ENCODE measurements around the gene DERL2. TPM values are rescaled to one million over a fixed set of nuclear protein-coding genes. Genes with fewer than 3 reads are reported as not detected.

Gene DERL2
- total RNA-seq, 2 experiments from 2014 or later = 40.7 to 46.4 TPM

DNA sequence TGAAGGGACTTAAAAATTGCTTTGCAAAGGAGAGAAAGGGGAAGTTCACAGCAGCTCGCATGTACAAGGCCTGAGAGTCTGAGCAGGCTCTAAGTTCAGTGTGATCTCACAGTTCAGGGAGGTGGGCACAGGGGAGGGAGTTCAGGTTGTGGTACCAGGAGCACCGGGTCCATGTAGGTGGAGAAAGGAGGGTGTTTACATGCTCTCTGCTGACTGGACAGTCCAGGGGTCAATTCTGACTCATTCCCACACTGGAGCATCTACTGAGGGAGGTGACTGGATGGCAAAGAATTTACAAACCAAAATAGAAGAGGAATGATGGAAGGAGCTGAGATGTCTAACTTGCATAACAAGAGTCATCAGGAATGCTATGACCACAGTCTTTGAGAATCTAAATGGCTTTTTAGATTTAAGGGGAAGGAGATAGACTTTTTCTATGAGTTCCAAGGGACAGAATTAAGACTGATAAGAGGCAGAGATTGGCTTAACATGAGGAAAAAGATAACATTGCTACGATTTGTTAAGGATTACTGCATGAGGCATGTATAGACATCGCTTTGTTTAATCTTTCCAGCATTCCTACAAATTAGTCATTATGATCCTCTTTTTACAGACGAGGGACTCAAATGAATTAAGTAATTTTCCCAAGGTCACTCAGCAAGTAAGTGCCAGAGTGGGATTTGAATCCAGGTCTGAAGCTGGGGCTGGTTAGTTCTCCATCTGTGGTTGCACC, 30.2 kb upstream of the DERL2 start:
- H3K27ac Mint-ChIP-seq = no peak overlapping the region
- no peaks in the 10 kb centered on the region for H3K27me3 Mint-ChIP-seq (ENCODE audit: low read depth)

DNA sequence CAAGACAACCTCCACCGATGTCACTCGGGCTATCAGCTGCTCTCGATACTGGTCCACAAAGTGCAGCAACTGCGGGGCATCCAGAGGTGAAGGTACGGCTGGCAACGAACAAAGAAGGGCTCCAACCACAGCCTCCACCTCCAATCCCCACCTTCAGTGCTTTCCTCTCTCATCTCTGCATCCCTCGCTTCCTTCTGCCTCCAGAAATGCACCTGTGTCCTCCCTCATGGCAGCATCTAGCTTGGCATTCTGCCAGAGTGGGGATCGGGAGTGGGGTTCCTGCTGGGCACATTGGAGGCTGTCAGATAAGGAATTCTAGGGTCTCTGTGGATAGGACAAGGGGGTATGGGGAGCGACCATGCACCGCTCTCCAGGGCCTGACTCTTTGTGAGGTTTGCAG, 29.0 kb upstream of the DERL2 start:
- no peaks in the 10 kb centered on the region for H3K9me3 Mint-ChIP-seq
- CTCF ChIA-PET = interaction anchor here (0.6 to 1.1 kb wide), 2 partner anchors 9 to 1504 kb away, joined by 3 read pairs; no protein-coding TSS in a partner anchor
- no peak for DNase-seq
- H3K4me3 Mint-ChIP-seq = no peak overlapping the region
- no peak overlapping the region for H3K27ac Mint-ChIP-seq
- no peaks in the 10 kb centered on the region for H3K27me3 Mint-ChIP-seq (ENCODE audit: low read depth)
- intact Hi-C loops (cut with micrococcal nuclease) = no loop called here
- H3K36me3 Mint-ChIP-seq (ENCODE audit: low read depth) = peaks cover 32% of the 10 kb centered on the region
- peaks cover 24% of the 10 kb centered on the region for H3K4me1 Mint-ChIP-seq (ENCODE audit: low read depth)

More for the DNA sequence above, 30.2 kb upstream of the DERL2 start:
- peaks cover 24% of the 10 kb centered on the region for H3K4me1 Mint-ChIP-seq (ENCODE audit: low read depth)
- no peaks in the 10 kb centered on the region for H3K9me3 Mint-ChIP-seq
- no peak for DNase-seq
- intact Hi-C loops (cut with micrococcal nuclease) = no loop called here
- H3K4me3 Mint-ChIP-seq = no peak overlapping the region
- H3K36me3 Mint-ChIP-seq (ENCODE audit: low read depth) = peaks cover 36% of the 10 kb centered on the region
- CTCF ChIA-PET = interaction anchor here (1.1 kb wide), 2 partner anchors 11 to 13 kb away, joined by 3 read pairs; no protein-coding TSS in a partner anchor

DNA sequence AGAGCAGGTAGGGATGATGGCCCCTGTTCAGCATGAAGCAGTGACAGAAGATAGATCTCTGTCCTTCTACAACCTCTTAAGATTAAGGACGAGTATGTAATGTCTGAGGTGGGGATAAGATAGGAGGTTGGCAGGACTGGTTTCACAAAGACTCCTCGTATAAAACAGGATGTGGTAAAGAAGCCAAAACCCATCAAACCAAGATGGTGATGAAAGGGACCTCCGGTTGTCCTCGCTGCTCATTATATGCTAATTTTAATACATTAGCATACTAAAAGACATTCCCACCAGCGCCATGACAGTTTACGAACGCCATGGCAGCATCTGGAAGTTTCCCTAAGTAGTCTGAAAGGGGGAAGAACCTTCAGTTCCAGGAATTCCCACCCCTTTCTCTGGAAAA, 27.6 kb upstream of the DERL2 start:
- intact Hi-C loops (cut with micrococcal nuclease) = no loop called here
- H3K36me3 Mint-ChIP-seq (ENCODE audit: low read depth) = peaks cover 35% of the 10 kb centered on the region
- peak; percentile 14 for DNase-seq

DNA sequence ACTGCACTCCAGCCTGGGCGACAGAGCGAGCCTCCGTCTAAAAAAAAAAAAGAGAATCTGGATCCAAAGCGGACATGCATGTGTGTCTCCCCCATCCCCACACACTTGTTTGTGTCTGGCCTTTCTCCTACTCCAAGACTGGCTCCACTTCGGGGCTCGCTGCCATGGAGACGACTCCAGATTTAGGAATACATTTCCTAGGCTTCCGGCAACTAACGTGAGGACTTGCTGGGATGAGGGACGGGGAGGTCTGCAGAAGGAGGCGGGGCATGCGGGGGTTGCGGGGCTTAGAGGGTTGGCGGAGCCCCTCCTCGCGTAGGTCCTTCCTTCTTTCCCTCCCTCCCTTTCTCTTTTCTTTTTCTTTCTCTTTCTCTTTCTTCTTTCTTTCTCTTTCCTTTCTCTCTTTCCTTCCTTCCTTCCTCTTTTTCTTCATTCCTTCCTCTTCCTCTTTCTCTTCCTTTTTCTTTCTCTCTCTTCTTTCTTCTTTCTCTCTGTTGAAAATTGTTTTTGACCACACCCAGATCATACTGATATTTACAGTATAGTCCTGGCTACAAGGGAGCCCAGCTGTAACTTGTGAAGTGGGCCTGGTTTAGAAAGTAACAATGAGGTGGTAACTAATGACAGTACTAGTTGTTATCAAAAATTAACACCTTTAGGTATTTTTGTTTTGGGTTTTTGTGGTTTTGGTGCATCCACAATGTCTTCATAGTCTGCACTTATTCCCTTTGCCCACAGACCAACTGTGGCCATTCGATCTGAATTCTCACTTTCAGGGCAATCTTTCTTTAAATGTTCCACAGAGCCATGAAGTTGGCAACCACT, 25.6 kb upstream of the DERL2 start:
- Mint-ChIP-seq H3K4me3 (no peak overlapping the region), H3K36me3 (ENCODE audit: low read depth) (peaks cover 28% of the 10 kb centered on the region), H3K9me3 (no peaks in the 10 kb centered on the region), H3K27ac (no peak overlapping the region), H3K4me1 (ENCODE audit: low read depth) (peaks cover 24% of the 10 kb centered on the region), H3K27me3 (ENCODE audit: low read depth) (no peaks in the 10 kb centered on the region)
- no peak for DNase-seq
- CTCF ChIA-PET = no interaction called here
- intact Hi-C loops (cut with micrococcal nuclease) = no loop called here

More for the DNA sequence above, 27.6 kb upstream of the DERL2 start:
- CTCF ChIA-PET = no interaction called here
- Mint-ChIP-seq H3K4me3 (no peak overlapping the region), H3K4me1 (ENCODE audit: low read depth) (peaks cover 24% of the 10 kb centered on the region), H3K9me3 (no peaks in the 10 kb centered on the region), H3K27me3 (ENCODE audit: low read depth) (no peaks in the 10 kb centered on the region), H3K27ac (peak overlapping the region; percentile 32)

DNA sequence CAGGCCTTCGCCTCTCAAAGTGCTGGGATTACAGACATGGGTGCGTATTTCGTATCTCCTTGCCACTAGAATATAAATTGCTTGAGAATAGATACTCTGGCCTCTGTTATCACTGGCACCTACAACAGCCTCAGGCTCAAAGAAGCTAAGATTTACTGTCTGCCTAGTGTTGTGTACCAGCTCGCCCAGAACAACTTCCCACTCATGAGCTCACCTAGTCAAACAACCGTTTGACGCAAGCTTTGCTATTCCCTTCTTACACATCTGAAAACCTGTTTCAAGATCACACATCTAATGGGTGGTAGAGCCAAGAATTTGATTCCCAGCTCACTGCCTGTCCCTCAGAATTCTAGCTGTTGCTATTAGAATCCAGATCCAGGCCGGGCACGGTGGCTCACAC, 24.8 kb upstream of the DERL2 start:
- H3K9me3 Mint-ChIP-seq = no peaks in the 10 kb centered on the region
- H3K36me3 Mint-ChIP-seq (ENCODE audit: low read depth) = peaks cover 22% of the 10 kb centered on the region
- DNase-seq = no peak
- no peak overlapping the region for H3K4me3 Mint-ChIP-seq
- intact Hi-C loops (cut with micrococcal nuclease) = no loop called here
- peaks cover 24% of the 10 kb centered on the region for H3K4me1 Mint-ChIP-seq (ENCODE audit: low read depth)
- H3K27ac Mint-ChIP-seq = no peak overlapping the region
- CTCF ChIA-PET = no interaction called here
- no peaks in the 10 kb centered on the region for H3K27me3 Mint-ChIP-seq (ENCODE audit: low read depth)

DNA sequence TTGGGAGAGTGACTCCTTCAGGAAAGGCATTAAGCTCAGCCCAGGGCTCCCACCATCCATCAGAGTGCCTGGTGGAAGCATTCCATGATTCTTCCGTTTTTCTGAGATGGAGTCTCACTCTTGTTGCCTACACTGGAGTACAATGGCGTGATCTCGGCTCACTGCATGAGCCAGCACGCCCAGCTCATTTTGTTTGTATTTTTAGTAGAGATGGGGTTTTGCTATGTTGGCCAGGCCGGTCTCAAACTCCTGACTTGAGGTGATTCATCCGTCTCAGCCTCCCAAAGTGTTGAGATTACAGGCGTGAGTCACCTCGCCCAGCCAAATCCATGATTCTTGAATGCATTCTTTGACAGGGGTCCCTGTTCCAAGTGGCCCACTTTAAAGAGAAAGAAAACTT, 23.5 kb upstream of the DERL2 start:
- Mint-ChIP-seq H3K9me3 (no peaks in the 10 kb centered on the region), H3K4me3 (no peak overlapping the region), H3K4me1 (ENCODE audit: low read depth) (peaks cover 19% of the 10 kb centered on the region), H3K27ac (no peak overlapping the region), H3K27me3 (ENCODE audit: low read depth) (no peaks in the 10 kb centered on the region), H3K36me3 (ENCODE audit: low read depth) (peaks cover 12% of the 10 kb centered on the region)
- CTCF ChIA-PET = no interaction called here
- intact Hi-C loops (cut with micrococcal nuclease) = no loop called here
- no peak for DNase-seq

DNA sequence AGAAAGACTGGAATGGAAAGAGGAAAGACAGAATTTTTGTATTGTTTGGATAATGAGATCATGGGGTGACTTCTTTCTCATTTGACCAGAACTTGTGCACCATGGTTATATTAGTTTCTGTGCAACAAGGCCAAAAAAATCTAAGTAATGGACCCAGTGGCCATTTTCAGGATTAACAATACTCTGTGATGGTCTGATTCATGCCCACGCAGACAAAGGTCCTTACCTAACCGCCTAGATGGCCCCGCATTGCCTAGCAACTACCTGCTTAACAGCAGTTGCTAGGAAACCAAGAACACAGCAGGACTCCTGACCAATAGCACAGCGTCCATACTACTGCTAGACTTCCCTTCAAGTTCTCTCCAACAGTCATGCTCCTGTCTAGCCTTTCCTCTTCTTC, 22.8 kb upstream of the DERL2 start:
- Mint-ChIP-seq H3K27ac (no peak overlapping the region), H3K27me3 (ENCODE audit: low read depth) (no peaks in the 10 kb centered on the region), H3K9me3 (no peaks in the 10 kb centered on the region), H3K36me3 (ENCODE audit: low read depth) (peaks cover 9% of the 10 kb centered on the region), H3K4me1 (ENCODE audit: low read depth) (peaks cover 15% of the 10 kb centered on the region), H3K4me3 (no peak overlapping the region)
- CTCF ChIA-PET = no interaction called here
- no peak for DNase-seq
- intact Hi-C loops (cut with micrococcal nuclease) = no loop called here

DNA sequence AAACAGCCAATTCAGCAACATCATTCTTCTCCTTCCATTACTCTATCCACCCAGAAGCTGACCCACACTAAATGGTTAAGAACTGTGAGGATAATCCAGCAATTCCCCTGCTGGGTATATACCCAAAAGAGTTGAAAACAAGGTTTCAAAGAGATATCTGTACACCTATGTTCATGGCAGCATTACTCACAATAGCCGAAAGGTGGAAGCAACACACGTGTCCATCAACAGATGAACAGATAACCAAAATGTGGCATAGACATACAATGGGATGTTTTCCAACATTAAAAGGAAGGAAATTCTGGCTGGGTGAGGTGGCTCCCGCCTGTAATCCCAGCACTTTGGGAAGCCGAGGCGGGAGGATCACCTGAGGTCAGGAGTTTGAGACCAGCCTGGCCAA, 20.3 kb upstream of the DERL2 start:
- CTCF ChIA-PET = interaction anchor here (1.0 kb wide), 1 partner anchor 9 kb away, joined by 3 read pairs; no protein-coding TSS in a partner anchor
- Mint-ChIP-seq H3K4me1 (ENCODE audit: low read depth) (no peaks in the 10 kb centered on the region), H3K9me3 (no peaks in the 10 kb centered on the region), H3K27ac (no peak overlapping the region), H3K27me3 (ENCODE audit: low read depth) (no peaks in the 10 kb centered on the region), H3K4me3 (no peak overlapping the region), H3K36me3 (ENCODE audit: low read depth) (peaks cover 3% of the 10 kb centered on the region)
- DNase-seq = no peak
- intact Hi-C loops (cut with micrococcal nuclease) = no loop called here

DNA sequence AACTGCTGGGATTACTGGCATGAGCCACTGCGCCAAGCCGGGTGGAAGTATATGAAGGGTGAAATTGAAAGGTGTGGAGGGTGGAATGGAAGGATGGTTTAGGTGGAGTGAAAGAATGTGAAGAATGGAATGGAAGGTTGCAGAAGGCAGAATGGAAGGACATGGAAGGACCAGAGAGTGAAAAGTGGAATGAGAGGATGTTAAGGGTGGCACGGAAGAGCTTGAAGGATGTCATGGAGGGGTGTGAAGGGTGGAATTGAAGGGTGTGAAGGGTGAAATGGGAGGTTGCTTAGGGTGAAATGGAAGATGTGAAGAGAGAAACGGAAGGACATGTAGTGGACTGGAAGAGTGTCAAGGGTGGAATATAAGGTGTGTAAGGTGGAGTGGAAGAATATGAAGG, 16.6 kb upstream of the DERL2 start:
- Mint-ChIP-seq H3K27me3 (ENCODE audit: low read depth) (no peaks in the 10 kb centered on the region), H3K4me3 (no peak overlapping the region), H3K27ac (no peak overlapping the region), H3K9me3 (no peaks in the 10 kb centered on the region), H3K36me3 (ENCODE audit: low read depth) (no peaks in the 10 kb centered on the region), H3K4me1 (ENCODE audit: low read depth) (peaks cover 6% of the 10 kb centered on the region)
- no peak for DNase-seq
- intact Hi-C loops (cut with micrococcal nuclease) = no loop called here
- CTCF ChIA-PET = no interaction called here

DNA sequence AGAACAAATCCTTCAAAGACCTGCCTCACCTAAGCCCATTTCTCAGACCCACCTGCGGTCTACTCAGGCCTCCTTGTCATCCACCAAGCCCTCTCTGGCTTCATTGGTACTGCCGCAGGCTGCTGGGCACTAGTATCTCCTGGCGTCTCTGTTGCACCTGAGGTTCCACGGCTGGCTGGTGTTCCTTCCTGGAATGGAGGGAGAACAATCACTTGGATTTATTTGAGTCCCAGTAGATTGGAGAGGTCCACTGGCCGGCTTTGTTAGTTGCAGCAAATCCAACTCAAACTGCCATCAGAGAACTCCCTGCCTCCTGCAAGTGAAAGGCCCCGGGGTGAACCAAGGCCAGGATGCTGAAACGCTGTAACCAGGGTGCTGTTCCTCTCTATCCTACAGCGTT, 15.7 kb upstream of the DERL2 start:
- peak overlapping the region; percentile 45 for H3K4me3 Mint-ChIP-seq
- intact Hi-C loops (cut with micrococcal nuclease) = no loop called here
- H3K9me3 Mint-ChIP-seq = no peaks in the 10 kb centered on the region
- no peaks in the 10 kb centered on the region for H3K36me3 Mint-ChIP-seq (ENCODE audit: low read depth)
- H3K4me1 Mint-ChIP-seq (ENCODE audit: low read depth) = peaks cover 6% of the 10 kb centered on the region
- H3K27ac Mint-ChIP-seq = no peak overlapping the region
- H3K27me3 Mint-ChIP-seq (ENCODE audit: low read depth) = no peaks in the 10 kb centered on the region
- CTCF ChIA-PET = interaction anchor here (0.6 kb wide), 1 partner anchor 389 kb away, joined by 3 read pairs; no protein-coding TSS in a partner anchor
- DNase-seq = no peak

DNA sequence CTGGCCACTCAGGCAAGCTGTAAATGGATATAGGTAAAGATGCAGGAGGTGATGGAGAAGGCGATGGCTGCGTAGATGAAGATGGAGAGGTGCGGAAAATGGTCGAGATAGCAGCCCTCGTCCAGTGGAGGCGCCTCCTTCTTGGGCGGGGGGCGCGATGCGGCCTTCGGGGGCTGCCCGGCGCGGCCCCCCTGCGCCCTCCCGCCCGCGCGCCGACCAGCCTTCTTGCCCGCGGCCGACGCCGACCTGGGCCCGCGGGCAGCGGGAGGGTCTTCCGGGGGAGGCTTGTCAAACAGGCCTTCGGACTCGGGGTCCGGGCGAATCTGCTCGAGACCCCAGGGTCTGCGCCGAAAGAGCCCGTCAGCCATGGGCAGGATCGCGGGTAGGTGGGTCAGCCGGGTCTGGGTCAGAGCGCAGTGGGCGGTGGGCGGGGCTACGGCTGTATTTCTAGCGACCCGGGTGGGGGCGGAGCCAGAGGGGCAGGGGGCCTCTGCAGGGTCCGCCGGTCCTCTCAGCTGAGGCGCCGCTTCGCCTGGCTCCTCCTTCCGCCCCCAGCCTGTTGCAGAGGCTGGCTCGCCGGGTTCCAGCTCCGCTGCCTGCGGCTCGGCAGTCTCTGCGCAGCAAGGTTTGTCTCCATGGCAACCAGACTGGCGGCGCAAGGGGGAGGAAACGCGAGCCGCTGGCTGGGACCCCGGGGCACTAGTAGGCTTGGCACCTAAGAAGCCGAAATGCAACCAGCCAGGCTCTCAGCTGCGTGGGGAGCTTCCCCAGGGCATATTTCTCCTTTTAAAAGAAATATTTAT, 14.8 kb upstream of the DERL2 start:
- H3K27ac Mint-ChIP-seq = no peak overlapping the region
- intact Hi-C loops (cut with micrococcal nuclease) = no loop called here
- H3K27me3 Mint-ChIP-seq (ENCODE audit: low read depth) = no peaks in the 10 kb centered on the region
- peaks cover 6% of the 10 kb centered on the region for H3K4me1 Mint-ChIP-seq (ENCODE audit: low read depth)
- H3K4me3 Mint-ChIP-seq = peak overlapping the region; percentile 84
- CTCF ChIA-PET = interaction anchor here (0.6 kb wide), 1 partner anchor 388 kb away, joined by 3 read pairs; no protein-coding TSS in a partner anchor
- no peaks in the 10 kb centered on the region for H3K9me3 Mint-ChIP-seq
- H3K36me3 Mint-ChIP-seq (ENCODE audit: low read depth) = no peaks in the 10 kb centered on the region
- peak; percentile 73 for DNase-seq

DNA sequence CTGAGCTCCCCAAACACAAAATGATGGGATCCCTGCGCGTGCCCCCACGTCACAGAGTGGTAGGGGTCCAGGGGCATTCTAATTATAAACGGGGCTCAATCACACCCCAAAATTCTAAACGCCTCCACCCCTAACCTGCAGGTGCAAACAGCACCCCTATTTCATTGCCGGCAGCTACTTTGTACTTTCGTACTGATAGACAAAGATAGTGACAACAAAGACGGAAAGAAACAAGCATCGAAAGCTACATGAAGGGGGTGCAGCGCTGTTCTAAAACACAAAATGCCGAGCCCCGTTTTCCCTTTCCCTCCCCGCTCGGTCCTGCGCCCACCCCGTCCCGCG, 14.2 kb upstream of the DERL2 start:
- no peak for DNase-seq
- intact Hi-C loops (cut with micrococcal nuclease) = no loop called here
- H3K27ac Mint-ChIP-seq = no peak overlapping the region
- peaks cover 6% of the 10 kb centered on the region for H3K4me1 Mint-ChIP-seq (ENCODE audit: low read depth)
- H3K9me3 Mint-ChIP-seq = no peaks in the 10 kb centered on the region
- CTCF ChIA-PET = no interaction called here
- H3K27me3 Mint-ChIP-seq (ENCODE audit: low read depth) = no peaks in the 10 kb centered on the region
- no peaks in the 10 kb centered on the region for H3K36me3 Mint-ChIP-seq (ENCODE audit: low read depth)
- H3K4me3 Mint-ChIP-seq = peak overlapping the region; percentile 84
